Activated B cell treated with CpG ODN at 0.5 μM for 24 hours (primary cell): Measurements from ENCODE around the gene PRM2. TPM values are rescaled to one million over a fixed set of nuclear protein-coding genes. Genes with fewer than 3 reads are reported as not detected.

Experiments
- ATAC-seq: fragments of 200-7000 bp; cut with Tn5 transposase; one replicate; pipeline ENCODE4 v1.10.0; 2021; ENCODE audit warnings: low read depth, mild to moderate bottlenecking, moderate library complexity
- CTCF ChIA-PET: fragments of 350-600 bp; sonication (Branson Sonifier 250); formaldehyde crosslinking; loops from one replicate; lab custom pipeline; 2021; ENCODE audit warnings: antibody characterized with exemption; lab: Charles Lee
- POLR2A ChIA-PET: fragments of 350-600 bp; sonication (Branson Sonifier 250); formaldehyde crosslinking; loops from one replicate; lab custom pipeline; 2021; ENCODE audit warnings: antibody characterized with exemption; lab: Charles Lee
- DNase-seq: peaks from one replicate; pipeline ENCODE4 v3.0.0; 2022
- H3K27ac Mint-ChIP-seq: one replicate; pipeline ENCODE4 v1.8.0; 2020; ENCODE audit warnings: mixed read lengths
- H3K27me3 Mint-ChIP-seq: one replicate; pipeline ENCODE4 v1.8.0; 2021; ENCODE audit warnings: mixed read lengths
- H3K36me3 Mint-ChIP-seq: one replicate; pipeline ENCODE4 v1.8.0; 2021; ENCODE audit warnings: low read depth, mixed read lengths
- H3K4me1 Mint-ChIP-seq: one replicate; pipeline ENCODE4 v1.8.0; 2021; ENCODE audit warnings: mixed read lengths
- H3K4me3 Mint-ChIP-seq: one replicate; pipeline ENCODE4 v1.8.0; 2020; ENCODE audit warnings: mild to moderate bottlenecking, mixed read lengths
- H3K9me3 Mint-ChIP-seq: one replicate; pipeline ENCODE4 v1.8.0; 2020; ENCODE audit warnings: mixed read lengths
- intact Hi-C: fragments of 100-400 bp; cut with micrococcal nuclease; formaldehyde crosslinking; loops from one replicate; pipeline ENCODE4 v1.15.1; 2024
- total RNA-seq: library from RNA; stranded (reverse); gene quantifications from 2 replicates; pipeline ENCODE4 v1.2.3, GENCODE V29; 2022
- TF ChIP-seq, protein P1 (sequence below): fragments of 200-600 bp; IDR thresholded peaks from one replicate; pipeline ENCODE4 v1.8.0; 2022; ENCODE audit warnings: antibody characterized with exemption, mild to moderate bottlenecking

Gene PRM2
- total RNA-seq, 1 donor from 2014 or later, result not detected

GRCh38 chr16:11270602-11271162, 5.6 kb downstream of the PRM2 start:
- no peak for ATAC-seq
- Mint-ChIP-seq H3K4me3 (no peak overlapping the region), H3K9me3 (no peaks in the 10 kb centered on the region), H3K36me3 (no peaks in the 10 kb centered on the region), H3K27ac (no peak overlapping the region), H3K27me3 (no peaks in the 10 kb centered on the region), H3K4me1 (no peaks in the 10 kb centered on the region)
- CTCF ChIA-PET, result no interaction called here
- intact Hi-C loops, result no loop called here
- POLR2A ChIA-PET, result interaction anchor here (1.1 to 1.3 kb wide), 2 partner anchors 15 to 19 kb away, joined by 3 to 5 read pairs; partner anchors contain the start of gene SOCS1
- no peak for DNase-seq
- TF ChIP-seq, protein P1, sequence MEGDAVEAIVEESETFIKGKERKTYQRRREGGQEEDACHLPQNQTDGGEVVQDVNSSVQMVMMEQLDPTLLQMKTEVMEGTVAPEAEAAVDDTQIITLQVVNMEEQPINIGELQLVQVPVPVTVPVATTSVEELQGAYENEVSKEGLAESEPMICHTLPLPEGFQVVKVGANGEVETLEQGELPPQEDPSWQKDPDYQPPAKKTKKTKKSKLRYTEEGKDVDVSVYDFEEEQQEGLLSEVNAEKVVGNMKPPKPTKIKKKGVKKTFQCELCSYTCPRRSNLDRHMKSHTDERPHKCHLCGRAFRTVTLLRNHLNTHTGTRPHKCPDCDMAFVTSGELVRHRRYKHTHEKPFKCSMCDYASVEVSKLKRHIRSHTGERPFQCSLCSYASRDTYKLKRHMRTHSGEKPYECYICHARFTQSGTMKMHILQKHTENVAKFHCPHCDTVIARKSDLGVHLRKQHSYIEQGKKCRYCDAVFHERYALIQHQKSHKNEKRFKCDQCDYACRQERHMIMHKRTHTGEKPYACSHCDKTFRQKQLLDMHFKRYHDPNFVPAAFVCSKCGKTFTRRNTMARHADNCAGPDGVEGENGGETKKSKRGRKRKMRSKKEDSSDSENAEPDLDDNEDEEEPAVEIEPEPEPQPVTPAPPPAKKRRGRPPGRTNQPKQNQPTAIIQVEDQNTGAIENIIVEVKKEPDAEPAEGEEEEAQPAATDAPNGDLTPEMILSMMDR, result no peak

- no peaks in the 10 kb centered on the region for H3K27me3 Mint-ChIP-seq
- peaks cover 8% of the 10 kb centered on the region for H3K4me1 Mint-ChIP-seq
- TF ChIP-seq, protein P1, result no peak
- no peak within 1 kb of the TSS for H3K4me3 Mint-ChIP-seq
- intact Hi-C loops, result no loop called here
- ATAC-seq (no peak), DNase-seq (no peak)
- H3K9me3 Mint-ChIP-seq, result no peaks in the 10 kb centered on the region
- no peak within 1 kb of the TSS for H3K27ac Mint-ChIP-seq
- POLR2A ChIA-PET, result no interaction called here
- CTCF ChIA-PET, result interaction anchor here (1.7 kb wide), 1 partner anchor 11 kb away, joined by 8 read pairs; no protein-coding TSS in a partner anchor
- H3K36me3 Mint-ChIP-seq, result no peaks in the 10 kb centered on the region
Measured at GRCh38 chr16:11268921-11269375, 7.3 kb downstream of the PRM2 start, which contains the start of gene TNP2. TNP2 (minus strand) TSS chr16:11269325; CDS start chr16:11269262, 63 bp downstream.

- ATAC-seq (no peak), DNase-seq (no peak)
- peaks cover 15% of the 10 kb centered on the region for H3K4me1 Mint-ChIP-seq
- no peaks in the 10 kb centered on the region for H3K36me3 Mint-ChIP-seq
- ChIA-PET POLR2A (interaction anchor here (1.1 to 3.7 kb wide), 3 partner anchors 9 to 107 kb away, joined by 3 to 13 read pairs (median 3); partner anchors contain the start of gene SOCS1), CTCF (no interaction called here)
- H3K4me3 Mint-ChIP-seq, result no peak overlapping the region
- H3K9me3 Mint-ChIP-seq, result no peaks in the 10 kb centered on the region
- H3K27me3 Mint-ChIP-seq, result no peaks in the 10 kb centered on the region
- intact Hi-C loops, result no loop called here
- no peak overlapping the region for H3K27ac Mint-ChIP-seq
- TF ChIP-seq, protein P1, result no peak
Measured at GRCh38 chr16:11265124-11265523, 11.2 kb downstream of the PRM2 start.

DNA sequence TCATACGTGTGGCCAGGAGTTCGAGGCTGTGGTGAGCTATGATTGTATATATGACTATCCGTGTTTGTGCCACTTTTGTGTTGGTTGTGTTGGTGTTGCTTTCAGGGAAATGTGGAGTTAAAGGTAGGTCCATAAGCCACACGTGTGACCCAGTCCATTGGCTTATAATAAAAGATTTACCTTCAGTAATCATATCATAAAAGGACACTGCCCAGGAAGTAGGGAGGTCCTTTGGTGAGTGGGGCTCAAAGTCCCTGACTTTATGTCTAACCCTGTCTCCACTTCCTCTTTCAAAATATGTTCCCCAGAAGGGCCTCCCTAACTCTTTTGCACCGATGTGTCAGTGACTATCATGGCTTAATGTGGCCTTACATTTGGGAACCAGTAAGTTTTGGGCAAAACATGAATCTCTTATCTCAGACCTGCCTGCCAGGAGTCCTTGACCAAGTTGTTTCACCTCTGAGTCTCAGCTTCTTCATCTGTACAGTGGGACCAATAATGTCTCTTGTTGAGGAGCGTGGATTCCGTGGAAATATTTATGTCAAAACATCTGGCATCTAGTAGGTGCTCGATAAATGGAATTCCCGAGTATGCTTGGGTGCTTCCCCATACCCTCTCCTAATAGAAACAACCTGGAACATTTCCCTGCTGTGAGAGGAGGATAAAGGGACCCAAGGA, 12.0 kb downstream of the PRM2 start:
- Mint-ChIP-seq H3K27ac (peak overlapping the region; percentile 6), H3K27me3 (no peaks in the 10 kb centered on the region), H3K36me3 (no peaks in the 10 kb centered on the region), H3K4me3 (no peak overlapping the region), H3K4me1 (peaks cover 16% of the 10 kb centered on the region), H3K9me3 (no peaks in the 10 kb centered on the region)
- DNase-seq (no peak), ATAC-seq (peak; percentile 50)
- TF ChIP-seq, protein P1, result no peak
- ChIA-PET POLR2A (interaction anchor here (0.9 to 3.7 kb wide), 5 partner anchors 8 to 108 kb away, joined by 3 to 13 read pairs (median 3); partner anchors contain the start of gene SOCS1), CTCF (no interaction called here)
- intact Hi-C loops, result no loop called here

GRCh38 chr16:11263737-11264136, 12.5 kb downstream of the PRM2 start:
- ATAC-seq, result peak; percentile 59
- ChIA-PET CTCF (interaction anchor here (0.6 kb wide), 1 partner anchor 356 kb away, joined by 3 read pairs; no protein-coding TSS in a partner anchor), POLR2A (interaction anchor here (0.9 to 3.7 kb wide), 4 partner anchors 10 to 109 kb away, joined by 3 to 13 read pairs (median 3); no protein-coding TSS in a partner anchor)
- DNase-seq, result no peak
- Mint-ChIP-seq H3K27me3 (no peaks in the 10 kb centered on the region), H3K36me3 (no peaks in the 10 kb centered on the region), H3K9me3 (no peaks in the 10 kb centered on the region), H3K27ac (peak overlapping the region; percentile 4), H3K4me3 (no peak overlapping the region), H3K4me1 (peaks cover 22% of the 10 kb centered on the region)
- TF ChIP-seq, protein P1, result no peak
- intact Hi-C loops, result no loop called here
